GM19452 (cell line): Measurements from ENCODE around the gene XRCC4.
"Not testable (repeated sequence)": the region's sequence is repeated elsewhere in the genome, so short reads cannot be mapped to it uniquely, and the experiment has no call there.

ENCODE experiments used
- ATAC-seq: cut with Tn5 transposase; IDR thresholded peaks from one replicate; pipeline ENCODE4 v1.9.1; 2021; ENCODE audit not compliant: unreplicated experiment

The XRCC4 gene

GRCh38 chr5:83342465-83342864 lies 265.1 kb downstream of the XRCC4 start:
- ATAC-seq: no peak

GRCh38 chr5:83343299-83343698 lies 266.0 kb downstream of the XRCC4 start:
- ATAC-seq: no peak

- ATAC-seq: no peak
These were observed 268.1 kb downstream of the XRCC4 start for GRCh38 chr5:83345423-83345822.

- ATAC-seq: no peak
These were observed 271.0 kb downstream of the XRCC4 start for GRCh38 chr5:83348281-83348780.

GRCh38 chr5:83353231-83353630 lies 275.9 kb downstream of the XRCC4 start:
- ATAC-seq: no peak

- ATAC-seq: no peak
These were observed 276.4 kb downstream of the XRCC4 start for GRCh38 chr5:83353774-83354173.

GRCh38 chr5:83354958-83355357 lies 277.6 kb downstream of the XRCC4 start:
- no peak for ATAC-seq

GRCh38 chr5:83355482-83356014 lies 278.2 kb downstream of the XRCC4 start:
- not testable (repeated sequence) for ATAC-seq

GRCh38 chr5:83357621-83358231 lies 280.4 kb downstream of the XRCC4 start:
- ATAC-seq: no peak

- ATAC-seq: no peak
These were observed 283.2 kb downstream of the XRCC4 start for GRCh38 chr5:83360573-83360972.

GRCh38 chr5:83362526-83362925 lies 285.2 kb downstream of the XRCC4 start:
- no peak for ATAC-seq

GRCh38 chr5:83363111-83363885 lies 286.0 kb downstream of the XRCC4 start:
- no peak for ATAC-seq

GRCh38 chr5:83363886-83364275 lies 286.5 kb downstream of the XRCC4 start:
- no peak for ATAC-seq

GRCh38 chr5:83364312-83365299 lies 287.3 kb downstream of the XRCC4 start:
- peak; percentile 35 for ATAC-seq

GRCh38 chr5:83368319-83368718 lies 291.0 kb downstream of the XRCC4 start:
- peak; percentile 51 for ATAC-seq

- ATAC-seq: peak; percentile 30
These were observed 291.5 kb downstream of the XRCC4 start for GRCh38 chr5:83368835-83369234.

- no peak for ATAC-seq
These were observed 293.6 kb downstream of the XRCC4 start for GRCh38 chr5:83370957-83371356.

GRCh38 chr5:83371726-83372125 lies 294.4 kb downstream of the XRCC4 start:
- ATAC-seq: no peak

- ATAC-seq: no peak
These were observed 297.2 kb downstream of the XRCC4 start for GRCh38 chr5:83374547-83374946.

GRCh38 chr5:83375049-83375745 lies 297.9 kb downstream of the XRCC4 start:
- no peak for ATAC-seq
